PC-3 (cell line): Measurements from ENCODE around the gene DPP7. TPM values are rescaled to one million over a fixed set of nuclear protein-coding genes. Genes with fewer than 3 reads are reported as not detected.
A peak's percentile ranks its signal among the peaks of the same experiment; 100 is the strongest.

Experiments
- ATAC-seq: fragments of 200-7000 bp; cut with Tn5 transposase; 2 replicates; pipeline ENCODE4 v1.9.1; 2020; ENCODE audit warnings: mild to moderate bottlenecking, moderate library complexity
- BruUV-seq: library from RNA; stranded (reverse); fragments of 400-500 nt; replicated peaks from 2 replicates; lab custom pipeline; 2021; lab: Mats Ljungman, UMichigan
- CTCF ChIA-PET: fragments of 300-600 bp; sonication (Branson Sonifier 250); formaldehyde crosslinking; loops from one replicate; lab custom pipeline; 2022; ENCODE audit warnings: antibody characterized with exemption; lab: Charles Lee
- POLR2A ChIA-PET: fragments of 300-600 bp; sonication (Branson Sonifier 250); formaldehyde crosslinking; loops from one replicate; lab custom pipeline; 2022; ENCODE audit warnings: antibody characterized with exemption; ENCODE audit not compliant: unreplicated experiment; lab: Charles Lee
- DNase-seq: peaks from one replicate; pipeline ENCODE4 v3.0.0-alpha.2; 2015
- H2AFZ ChIP-seq: fragments of 300-600 bp; sonication (generic); 2 replicates; pipeline ENCODE4 v1.6.0; 2016; ENCODE audit warnings: antibody characterized with exemption, low read length
- H3F3A ChIP-seq: fragments of 300-600 bp; sonication (generic); one replicate; pipeline ENCODE4 v1.6.0; 2017; ENCODE audit warnings: antibody characterized with exemption, low read length, control low read depth, mild to moderate bottlenecking; ENCODE audit not compliant: unreplicated experiment
- H3K27ac ChIP-seq: fragments of 300-600 bp; sonication (generic); 2 replicates; pipeline ENCODE4 v1.5.1; 2016; ENCODE audit warnings: mild to moderate bottlenecking, low read length
- H3K27me3 ChIP-seq: fragments of 300-600 bp; sonication (generic); 2 replicates; pipeline ENCODE4 v1.6.1; 2016; ENCODE audit warnings: low read length, mixed read lengths
- H3K36me3 ChIP-seq: fragments of 300-600 bp; sonication (generic); 2 replicates; pipeline ENCODE4 v1.6.1; 2016; ENCODE audit warnings: low read depth, mixed run types, low read length, mixed read lengths
- H3K4me1 ChIP-seq: fragments of 300-600 bp; sonication (generic); 2 replicates; pipeline ENCODE4 v1.5.1; 2016; ENCODE audit warnings: low read length; ENCODE audit not compliant: insufficient read depth
- H3K4me2 ChIP-seq: fragments of 300-600 bp; sonication (generic); 2 replicates; pipeline ENCODE4 v1.6.0; 2016; ENCODE audit warnings: low read length
- H3K4me3 ChIP-seq: fragments of 300-600 bp; sonication (generic); 2 replicates; pipeline ENCODE4 v1.5.1; 2016; ENCODE audit warnings: mild to moderate bottlenecking, low read length, mixed read lengths
- H3K79me2 ChIP-seq: fragments of 300-600 bp; sonication (generic); 2 replicates; pipeline ENCODE4 v1.6.1; 2017; ENCODE audit warnings: low read length, mixed read lengths
- H3K9ac ChIP-seq: fragments of 300-600 bp; sonication (generic); 2 replicates; pipeline ENCODE4 v1.6.0; 2016; ENCODE audit warnings: mild to moderate bottlenecking, low read length
- H3K9me2 ChIP-seq: fragments of 300-600 bp; sonication (generic); replicated peaks from 2 replicates; pipeline ENCODE4 v1.6.1; 2016; ENCODE audit warnings: mixed run types, low read length, mixed read lengths
- H3K9me3 ChIP-seq: fragments of 300-600 bp; sonication (generic); 2 replicates; pipeline ENCODE4 v1.6.1; 2016; ENCODE audit warnings: low read length, mixed read lengths
- H4K20me1 ChIP-seq: fragments of 300-600 bp; sonication (generic); 2 replicates; pipeline ENCODE4 v1.6.1; 2016; ENCODE audit warnings: low read length, mixed read lengths
- CTCF ChIP-seq: fragments of 300-600 bp; sonication (generic); conservative IDR thresholded peaks from 2 replicates; pipeline ENCODE4 v1.5.1; 2017; ENCODE audit warnings: antibody characterized with exemption, low read depth, mild to moderate bottlenecking, low read length
- EZH2 ChIP-seq: fragments of 300-600 bp; sonication (generic); IDR thresholded peaks from one replicate; pipeline ENCODE4 v1.6.1; 2017; ENCODE audit warnings: antibody characterized with exemption, mild to moderate bottlenecking, low read length; ENCODE audit not compliant: unreplicated experiment
- EZH2phosphoT487 ChIP-seq: fragments of 300-600 bp; sonication (generic); IDR thresholded peaks from 2 replicates; pipeline ENCODE4 v1.6.1; 2018; ENCODE audit warnings: mild to moderate bottlenecking, antibody characterized with exemption, low read length, borderline replicate concordance
- intact Hi-C: fragments of 100-400 bp; cut with micrococcal nuclease; formaldehyde crosslinking; loops from 2 replicates; pipeline ENCODE4 v1.9.0; 2023
- total RNA-seq: library from RNA; depleted of rRNA; stranded (reverse); fragments of >200 nt; gene quantifications from 2 replicates; pipeline ENCODE4 v1.2.3, GENCODE V29; 2014

DPP7 gene
- total RNA-seq, 1 experiment from 2014 or later, result 103 TPM

GRCh38 chr9:137069508-137070091 is 44.9 kb downstream of the DPP7 start:
- Histone ChIP-seq H3K36me3 (no peaks in the 10 kb centered on the region), H3K9me3 (no peaks in the 10 kb centered on the region), H3K4me2 (peak overlapping the region; percentile 95), H3K9ac (peak overlapping the region; percentile 47; the same call in 1 of the 2 replicates), H3K4me1 (peaks cover 20% of the 10 kb centered on the region), H3K9me2 (no peaks in the 10 kb centered on the region), H2AFZ (no peak overlapping the region), H4K20me1 (peaks cover 13% of the 10 kb centered on the region; the same call in 1 of the 2 replicates), H3K79me2 (peaks cover 30% of the 10 kb centered on the region), H3K4me3 (peak overlapping the region; percentile 84), H3K27ac (no peak overlapping the region), H3F3A (peaks cover 2% of the 10 kb centered on the region), H3K27me3 (no peaks in the 10 kb centered on the region)
- intact Hi-C loops, result loop anchor here (1.0 kb wide), 1 partner anchor 17 kb away; the partner anchor contains the start of gene MAN1B1
- TF ChIP-seq CTCF (no peak), EZH2 (no peak), EZH2phosphoT487 (no peak)
- peak; percentile 25 for ATAC-seq
- BruUV-seq, result no TSS peak
- ChIA-PET POLR2A (interaction anchor here (0.7 kb wide), 1 partner anchor 120 kb away, joined by 10 read pairs; no protein-coding TSS in a partner anchor), CTCF (interaction anchor here (0.9 to 1.2 kb wide), 2 partner anchors 23 to 40 kb away, joined by 4 to 12 read pairs; partner anchors contain the start of gene NPDC1)
- no peak for DNase-seq

- H3F3A ChIP-seq, result peaks cover 2% of the 10 kb centered on the region
- peaks cover 30% of the 10 kb centered on the region for H3K79me2 ChIP-seq
- H4K20me1 ChIP-seq, result peaks cover 13% of the 10 kb centered on the region; the same call in 1 of the 2 replicates
- peaks cover 20% of the 10 kb centered on the region for H3K4me1 ChIP-seq
- H3K36me3 ChIP-seq, result no peaks in the 10 kb centered on the region
- POLR2A ChIA-PET, result interaction anchor here (0.6 kb wide), 1 partner anchor 22 kb away, joined by 20 read pairs; no protein-coding TSS in a partner anchor
- no peak overlapping the region for H2AFZ ChIP-seq
- H3K9ac ChIP-seq, result peak overlapping the region; percentile 47; the same call in 1 of the 2 replicates
- no peak for TF ChIP-seq CTCF
- TF ChIP-seq EZH2, result no peak
- TF ChIP-seq EZH2phosphoT487, result no peak
- peak overlapping the region; percentile 84 for H3K4me3 ChIP-seq
- CTCF ChIA-PET, result interaction anchor here (1.2 to 1.4 kb wide), 2 partner anchors 22 to 39 kb away, joined by 5 to 10 read pairs; partner anchors contain the start of gene NPDC1
- H3K27ac ChIP-seq, result no peak overlapping the region
- no peaks in the 10 kb centered on the region for H3K9me2 ChIP-seq
- intact Hi-C loops, result no loop called here
- BruUV-seq, result no TSS peak
- H3K9me3 ChIP-seq, result no peaks in the 10 kb centered on the region
- ATAC-seq (no peak), DNase-seq (no peak)
- peak overlapping the region; percentile 95 for H3K4me2 ChIP-seq
- H3K27me3 ChIP-seq, result no peaks in the 10 kb centered on the region
These were observed 45.7 kb downstream of the DPP7 start for GRCh38 chr9:137068539-137069507.
